Trophoblast cell (in vitro differentiated cells and primary cell): ENCODE results near the gene FLACC1.

ENCODE experiments used
- DNase-seq, 2 donors: peaks; one replicate each; pipeline ENCODE4 v3.0.0-alpha.2; 2016
- H2AFZ ChIP-seq: 2 replicates; pipeline ENCODE4 v1.6.1; 2013; ENCODE audit warnings: low read length, moderate library complexity, mild to moderate bottlenecking; ENCODE audit not compliant: insufficient read depth, poor library complexity
- H2AK5ac ChIP-seq: 2 replicates; pipeline ENCODE4 v1.6.1; 2013; ENCODE audit warnings: mild to moderate bottlenecking, low read length
- H2BK120ac ChIP-seq: 2 replicates; pipeline ENCODE4 v1.6.1; 2013; ENCODE audit warnings: low read length, mild to moderate bottlenecking, moderate library complexity; ENCODE audit not compliant: insufficient read depth, poor library complexity
- H2BK12ac ChIP-seq: 2 replicates; pipeline ENCODE4 v1.6.1; 2013; ENCODE audit warnings: mild to moderate bottlenecking, low read length, moderate library complexity
- H2BK5ac ChIP-seq: 2 replicates; pipeline ENCODE4 v1.6.1; 2013; ENCODE audit warnings: low read length, low read depth, moderate library complexity, mild to moderate bottlenecking; ENCODE audit not compliant: poor library complexity
- H3K14ac ChIP-seq: 2 replicates; pipeline ENCODE4 v1.6.1; 2013; ENCODE audit warnings: mild to moderate bottlenecking, low read length
- H3K18ac ChIP-seq: 2 replicates; pipeline ENCODE4 v1.6.1; 2013; ENCODE audit warnings: mild to moderate bottlenecking, low read length
- H3K23ac ChIP-seq: 2 replicates; pipeline ENCODE4 v1.6.1; 2013; ENCODE audit warnings: low read length
- H3K27ac ChIP-seq: 2 replicates; pipeline ENCODE4 v1.5.1; 2013; ENCODE audit warnings: low read depth, mild to moderate bottlenecking, inconsistent platforms, low read length, moderate library complexity
- H3K27me3 ChIP-seq: 2 replicates; pipeline ENCODE4 v1.6.1; 2013; ENCODE audit warnings: inconsistent platforms, mild to moderate bottlenecking, low read length, moderate library complexity; ENCODE audit not compliant: insufficient read depth
- H3K36me3 ChIP-seq, 2 experiments: 1 replicate in 1 of 2; 2 replicates in 1 of 2; pipeline ENCODE4 v1.6.1; 2013; ENCODE audit warnings: low read length in 2 of 2, mild to moderate bottlenecking in 2 of 2, moderate library complexity in 1 of 2; ENCODE audit not compliant: insufficient read depth in 2 of 2, control insufficient read depth in 1 of 2
- H3K4ac ChIP-seq: 2 replicates; pipeline ENCODE4 v1.6.1; 2013; ENCODE audit warnings: low read depth, mild to moderate bottlenecking, low read length, moderate library complexity
- H3K4me1 ChIP-seq, 2 experiments: 1 replicate in 1 of 2; 2 replicates in 1 of 2; pipeline ENCODE4 v1.6.1; 2013; ENCODE audit warnings: low read length in 2 of 2, mild to moderate bottlenecking in 2 of 2, moderate library complexity in 1 of 2; ENCODE audit not compliant: insufficient read depth in 2 of 2, control insufficient read depth in 1 of 2
- H3K4me2 ChIP-seq: 2 replicates; pipeline ENCODE4 v1.6.1; 2013; ENCODE audit warnings: inconsistent platforms, mild to moderate bottlenecking, low read length, moderate library complexity
- H3K4me3 ChIP-seq: 2 replicates; pipeline ENCODE4 v1.5.1; 2013; ENCODE audit warnings: mild to moderate bottlenecking, low read depth, low read length, inconsistent platforms
- H3K79me1 ChIP-seq: one replicate; pipeline ENCODE4 v1.6.1; 2013; ENCODE audit warnings: low read length
- H3K79me2 ChIP-seq: 2 replicates; pipeline ENCODE4 v1.6.1; 2013; ENCODE audit warnings: low read length, mild to moderate bottlenecking; ENCODE audit not compliant: control insufficient read depth, insufficient read depth, poor library complexity
- H3K9ac ChIP-seq: 2 replicates; pipeline ENCODE4 v1.6.1; 2013; ENCODE audit warnings: mild to moderate bottlenecking, low read length
- H3K9me3 ChIP-seq: 2 replicates; pipeline ENCODE4 v1.6.1; 2013; ENCODE audit warnings: low read depth, mild to moderate bottlenecking, control low read depth, inconsistent platforms, low read length; ENCODE audit not compliant: insufficient read depth
- H4K12ac ChIP-seq: 2 replicates; pipeline ENCODE4 v1.6.1; 2013; ENCODE audit warnings: low read depth, mild to moderate bottlenecking, low read length, moderate library complexity
- H4K8ac ChIP-seq: 2 replicates; pipeline ENCODE4 v1.6.1; 2013; ENCODE audit warnings: low read depth, mild to moderate bottlenecking, low read length, moderate library complexity
- H4K91ac ChIP-seq: one replicate; pipeline ENCODE4 v1.6.1; 2013; ENCODE audit warnings: low read depth, mild to moderate bottlenecking, low read length, moderate library complexity
- WGBS: extraction: QIAGEN DNeasy Blood & Tissue Kit; methylation state at CpG from one replicate; pipeline ENCODE4 v1.1.7; 2013; ENCODE audit warnings: missing lambda C conversion rate; ENCODE audit not compliant: insufficient read length, insufficient coverage; ENCODE audit errors: extremely low coverage; 5-methylcytosine and 5-hydroxymethylcytosine counted together

The FLACC1 gene

DNA sequence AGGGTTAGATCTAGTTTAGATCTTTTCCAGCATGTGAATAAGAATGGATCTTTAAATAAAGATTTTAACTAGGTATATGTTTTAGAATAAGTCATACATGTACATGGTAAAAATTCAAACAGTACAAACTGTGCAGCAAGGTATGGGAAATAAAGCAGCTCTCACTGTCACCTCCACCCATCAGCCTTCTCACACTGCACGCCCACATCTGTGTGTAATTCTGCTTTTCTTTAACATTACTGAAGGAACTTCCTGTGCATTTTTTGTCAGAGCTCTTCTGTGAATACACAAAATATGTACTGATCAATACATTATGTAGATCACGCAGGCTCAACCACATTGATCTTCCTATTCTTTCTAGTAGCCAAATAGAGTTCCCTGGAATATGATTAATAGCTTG, 93.4 kb downstream of the FLACC1 start:
- no CpG with 5 or more reads among the region's 2 CpGs for WGBS
- no peak overlapping the region for H3K23ac ChIP-seq
- no peak overlapping the region for H4K91ac ChIP-seq
- H2BK120ac ChIP-seq: no peak overlapping the region
- H3K4me2 ChIP-seq: no peak overlapping the region
- no peaks in the 10 kb centered on the region for H3K36me3 ChIP-seq
- H3K4me1 ChIP-seq: peaks cover 0 to 6% of the 10 kb centered on the region in 2 experiments
- DNase-seq: no peak
- no peak overlapping the region for H3K27ac ChIP-seq
- H3K27me3 ChIP-seq: no peaks in the 10 kb centered on the region
- H3K14ac ChIP-seq: no peak overlapping the region
- H3K9me3 ChIP-seq: no peaks in the 10 kb centered on the region
- no peak overlapping the region for H3K9ac ChIP-seq
- H3K4ac ChIP-seq: no peak overlapping the region
- no peaks in the 10 kb centered on the region for H3K79me1 ChIP-seq
- no peak overlapping the region for H3K4me3 ChIP-seq
- no peak overlapping the region for H2BK5ac ChIP-seq
- no peak overlapping the region for H2AFZ ChIP-seq
- H2BK12ac ChIP-seq: no peak overlapping the region
- no peak overlapping the region for H2AK5ac ChIP-seq
- H4K8ac ChIP-seq: no peak overlapping the region
- no peak overlapping the region for H3K18ac ChIP-seq
- no peak overlapping the region for H4K12ac ChIP-seq
- H3K79me2 ChIP-seq: no peaks in the 10 kb centered on the region

DNA sequence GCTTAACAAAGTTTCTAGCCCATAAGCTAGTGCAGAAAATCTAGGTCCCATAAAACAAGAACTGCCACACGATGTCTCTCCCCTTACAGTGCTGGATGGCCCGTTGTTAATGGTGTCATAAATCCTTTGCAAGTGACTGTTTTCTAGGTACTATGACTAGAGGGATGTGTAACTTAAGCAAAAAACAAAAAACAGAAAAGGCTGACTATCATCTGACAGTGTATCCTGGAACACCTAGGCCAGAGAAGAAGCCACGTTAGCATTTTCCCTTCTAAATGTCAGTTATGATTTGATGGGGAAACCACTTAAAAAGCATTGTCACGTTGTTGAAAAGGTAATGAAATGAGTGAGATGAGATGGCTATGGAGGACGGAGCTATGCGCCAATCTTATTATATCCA, 94.4 kb downstream of the FLACC1 start:
- Histone ChIP-seq H4K12ac (no peak overlapping the region), H2BK12ac (no peak overlapping the region), H3K79me1 (peaks cover 8% of the 10 kb centered on the region), H3K36me3 (no peaks in the 10 kb centered on the region), H2AK5ac (no peak overlapping the region), H3K4me1 (peaks cover 4 to 9% of the 10 kb centered on the region in 2 experiments), H3K14ac (no peak overlapping the region), H3K79me2 (no peaks in the 10 kb centered on the region), H3K27ac (no peak overlapping the region), H3K4me2 (no peak overlapping the region), H3K4me3 (no peak overlapping the region), H3K18ac (no peak overlapping the region), H4K91ac (no peak overlapping the region), H2BK120ac (no peak overlapping the region), H4K8ac (no peak overlapping the region), H3K9me3 (no peaks in the 10 kb centered on the region), H3K23ac (no peak overlapping the region), H3K4ac (no peak overlapping the region), H3K27me3 (no peaks in the 10 kb centered on the region), H2BK5ac (no peak overlapping the region), H2AFZ (no peak overlapping the region), H3K9ac (no peak overlapping the region)
- WGBS: no CpG with 5 or more reads among the region's 6 CpGs
- no peak for DNase-seq

DNA sequence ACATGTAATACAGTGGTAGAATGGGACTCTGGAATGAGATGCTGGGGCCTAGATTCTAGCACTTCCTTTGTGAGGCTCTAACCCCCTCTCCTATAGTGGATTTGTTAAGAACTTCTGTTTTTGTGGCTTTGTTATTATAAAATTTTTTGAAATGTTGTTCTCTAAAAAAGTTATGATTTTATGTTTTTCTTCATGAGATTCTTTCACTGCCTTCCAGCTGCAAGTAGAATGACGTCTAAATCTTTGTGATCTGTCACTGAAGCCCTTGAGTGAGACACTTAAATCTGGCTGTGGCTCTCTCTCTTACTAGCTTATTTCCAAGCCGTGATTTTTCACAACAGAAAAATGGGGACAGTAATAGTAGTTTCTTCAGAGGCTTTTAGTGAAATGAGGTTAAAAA, 95.2 kb downstream of the FLACC1 start:
- no CpG with 5 or more reads among the region's 2 CpGs for WGBS
- H3K14ac ChIP-seq: no peak overlapping the region
- no peak overlapping the region for H3K4me2 ChIP-seq
- H2AFZ ChIP-seq: no peak overlapping the region
- no peak overlapping the region for H4K12ac ChIP-seq
- H3K18ac ChIP-seq: no peak overlapping the region
- no peak overlapping the region for H3K4me3 ChIP-seq
- H3K9me3 ChIP-seq: no peaks in the 10 kb centered on the region
- no peak overlapping the region for H2BK120ac ChIP-seq
- no peak overlapping the region for H4K91ac ChIP-seq
- no peak overlapping the region for H2BK5ac ChIP-seq
- H4K8ac ChIP-seq: no peak overlapping the region
- peaks cover 12% of the 10 kb centered on the region for H3K79me1 ChIP-seq
- no peaks in the 10 kb centered on the region for H3K79me2 ChIP-seq
- no peak overlapping the region for H3K27ac ChIP-seq
- no peak overlapping the region for H3K23ac ChIP-seq
- H3K4me1 ChIP-seq: peaks cover 8 to 12% of the 10 kb centered on the region in 2 experiments
- H2AK5ac ChIP-seq: no peak overlapping the region
- H3K36me3 ChIP-seq: no peaks in the 10 kb centered on the region
- no peak overlapping the region for H3K9ac ChIP-seq
- no peaks in the 10 kb centered on the region for H3K27me3 ChIP-seq
- no peak overlapping the region for H3K4ac ChIP-seq
- no peak for DNase-seq
- H2BK12ac ChIP-seq: no peak overlapping the region

DNA sequence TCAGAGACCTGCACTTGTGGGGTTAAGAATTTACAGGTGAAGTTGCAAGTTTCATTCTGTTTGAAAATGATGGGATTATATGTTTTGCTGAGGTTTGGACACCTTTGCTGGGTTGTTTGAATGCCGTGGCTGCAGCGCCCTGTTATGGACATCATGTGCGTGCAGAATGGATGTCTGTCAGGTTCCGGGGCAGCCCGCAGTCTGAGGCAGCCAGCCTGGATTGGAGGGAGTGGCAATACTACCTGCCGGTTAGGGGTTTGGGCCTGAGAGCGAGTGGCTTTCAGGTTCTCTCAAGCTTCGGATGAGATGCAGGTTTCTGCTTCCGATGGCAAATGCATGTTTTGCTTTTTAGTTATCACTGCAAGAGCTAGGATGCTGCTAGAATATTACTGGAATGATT, 95.7 kb downstream of the FLACC1 start:
- Histone ChIP-seq H3K18ac (no peak overlapping the region), H3K36me3 (no peaks in the 10 kb centered on the region), H3K4me2 (no peak overlapping the region), H3K9me3 (no peaks in the 10 kb centered on the region), H3K4me3 (no peak overlapping the region), H4K8ac (no peak overlapping the region), H2BK120ac (no peak overlapping the region), H4K12ac (no peak overlapping the region), H3K4ac (no peak overlapping the region), H2AK5ac (no peak overlapping the region), H3K4me1 (peaks cover 8 to 12% of the 10 kb centered on the region in 2 experiments), H2AFZ (no peak overlapping the region), H3K14ac (no peak overlapping the region), H3K79me1 (peaks cover 12% of the 10 kb centered on the region), H2BK5ac (no peak overlapping the region), H3K23ac (no peak overlapping the region), H4K91ac (no peak overlapping the region), H3K27me3 (no peaks in the 10 kb centered on the region), H3K9ac (no peak overlapping the region), H3K79me2 (no peaks in the 10 kb centered on the region), H2BK12ac (no peak overlapping the region), H3K27ac (no peak overlapping the region)
- WGBS: no CpG with 5 or more reads among the region's 9 CpGs
- DNase-seq: no peak
